Measurements from ENCODE around the gene TEX22.

Gene TEX22

DNA sequence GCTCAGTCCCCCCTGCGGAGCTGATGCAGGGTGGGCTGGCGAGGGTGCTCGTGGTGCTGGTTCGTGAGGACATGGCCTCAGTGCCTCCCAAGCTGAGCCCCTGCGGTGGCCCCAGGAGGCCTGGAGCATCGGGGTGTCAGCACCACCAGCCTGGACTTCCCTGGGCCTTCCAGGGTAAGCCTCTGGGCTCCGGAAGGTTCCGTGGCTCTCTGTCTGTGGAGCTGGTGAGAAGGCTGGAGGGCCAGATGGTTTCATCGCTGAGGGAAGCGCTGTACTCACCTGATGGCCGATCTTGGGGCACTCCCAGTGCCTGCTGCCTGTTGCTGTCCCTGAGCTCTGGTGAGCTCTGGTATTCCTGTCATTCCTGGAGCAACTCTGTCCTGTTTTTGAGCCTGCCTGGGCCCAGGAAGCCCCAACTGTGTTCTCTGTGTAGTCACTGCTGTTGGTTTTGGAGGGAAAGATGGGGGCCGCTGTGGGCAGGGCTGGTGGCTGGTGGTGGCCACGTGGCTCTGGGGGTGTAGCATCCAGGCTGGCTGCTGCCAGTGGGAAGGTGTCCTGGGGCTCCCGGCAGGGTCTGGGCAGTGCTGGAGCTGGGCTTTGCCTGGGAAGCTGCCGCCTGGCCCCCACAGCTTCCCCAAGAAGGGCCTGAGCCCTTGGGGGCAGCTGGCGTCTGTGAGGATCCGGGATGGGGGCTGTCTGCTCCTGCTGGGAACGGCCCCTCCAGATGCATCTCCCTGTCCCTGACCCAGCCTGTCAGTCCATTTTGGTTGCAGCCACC lies 39.6 kb downstream of the TEX22 start:
- Histone ChIP-seq H3K27me3 (replicated peaks in 2 of 5; ENCODE audit: control insufficient read depth in 4 of 5, insufficient read depth in 5 of 5, low read length in 4 of 5) (no peaks in the 10 kb centered on the region), H3K4me3 (ENCODE audit: control insufficient read depth in 1 of 7, extremely low read depth in 1 of 7, insufficient read depth in 4 of 7, low read depth in 2 of 7, low read length in 6 of 7) (no peak overlapping the region), H3K4me1 (ENCODE audit: control extremely low read depth in 1 of 4, control insufficient read depth in 4 of 4, insufficient read depth in 4 of 4, low read length in 3 of 4) (no peaks in the 10 kb centered on the region), H3K36me3 (ENCODE audit: control insufficient read depth in 4 of 4, insufficient read depth in 4 of 4, low read length in 3 of 4) (peaks cover 2 to 56% (median 31%) of the 10 kb centered on the region in 4 experiments), H3K27ac (ENCODE audit: insufficient read depth in 1 of 2, low read depth in 1 of 2, low read length in 2 of 2, poor library complexity in 1 of 2, severe bottlenecking in 2 of 2) (no peak overlapping the region), H3K9me3 (ENCODE audit: control extremely low read depth in 1 of 5, control insufficient read depth in 4 of 5, insufficient read depth in 2 of 5, low read depth in 1 of 5, low read length in 4 of 5) (peaks cover 0 to 2% (median 0%) of the 10 kb centered on the region in 5 experiments)
- CTCF ChIA-PET: interaction anchor here (0.7 to 3.7 kb wide), 6 partner anchors 8 to 35 kb away, joined by 3 to 11 read pairs (median 3); no protein-coding TSS in a partner anchor
- DNase-seq: no peak
- POLR2A ChIA-PET: no interaction called here
- WGBS (ENCODE audit: insufficient coverage): 96% methylated on average over 18 of the region's 18 CpGs

DNA sequence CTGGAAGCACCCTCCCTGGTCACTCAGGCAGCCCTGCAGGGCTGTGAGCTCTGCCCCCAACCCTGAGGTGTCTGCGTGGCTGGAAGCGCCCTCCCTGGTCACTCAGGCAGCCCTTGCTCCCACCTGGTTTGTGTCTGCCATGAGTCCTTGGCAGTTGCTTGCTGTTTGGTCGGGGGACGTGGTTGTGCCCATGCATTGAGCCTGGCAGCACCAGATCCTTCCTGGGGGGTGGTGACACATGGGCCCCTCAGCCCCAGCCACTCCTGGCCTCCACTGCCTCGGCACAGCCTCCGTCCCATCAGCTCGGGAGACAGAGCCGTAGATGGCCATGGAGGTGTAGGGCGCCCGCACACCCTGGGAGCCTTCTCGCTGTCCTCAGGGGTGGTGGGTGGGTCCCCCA lies 40.8 kb downstream of the TEX22 start:
- no peak for DNase-seq
- Histone ChIP-seq H3K9me3 (ENCODE audit: control extremely low read depth in 1 of 5, control insufficient read depth in 4 of 5, insufficient read depth in 2 of 5, low read depth in 1 of 5, low read length in 4 of 5) (peaks cover 0 to 2% (median 0%) of the 10 kb centered on the region in 5 experiments), H3K36me3 (ENCODE audit: control insufficient read depth in 4 of 4, insufficient read depth in 4 of 4, low read length in 3 of 4) (peaks cover 2 to 54% (median 36%) of the 10 kb centered on the region in 4 experiments), H3K27ac (ENCODE audit: insufficient read depth in 1 of 2, low read depth in 1 of 2, low read length in 2 of 2, poor library complexity in 1 of 2, severe bottlenecking in 2 of 2) (no peak overlapping the region), H3K4me1 (ENCODE audit: control extremely low read depth in 1 of 4, control insufficient read depth in 4 of 4, insufficient read depth in 4 of 4, low read length in 3 of 4) (no peaks in the 10 kb centered on the region), H3K27me3 (replicated peaks in 2 of 5; ENCODE audit: control insufficient read depth in 4 of 5, insufficient read depth in 5 of 5, low read length in 4 of 5) (no peaks in the 10 kb centered on the region), H3K4me3 (ENCODE audit: control insufficient read depth in 1 of 7, extremely low read depth in 1 of 7, insufficient read depth in 4 of 7, low read depth in 2 of 7, low read length in 6 of 7) (no peak overlapping the region)
- ChIA-PET POLR2A (no interaction called here), CTCF (no interaction called here)
- 92% methylated on average over 11 of the region's 11 CpGs for WGBS (ENCODE audit: insufficient coverage)

DNA sequence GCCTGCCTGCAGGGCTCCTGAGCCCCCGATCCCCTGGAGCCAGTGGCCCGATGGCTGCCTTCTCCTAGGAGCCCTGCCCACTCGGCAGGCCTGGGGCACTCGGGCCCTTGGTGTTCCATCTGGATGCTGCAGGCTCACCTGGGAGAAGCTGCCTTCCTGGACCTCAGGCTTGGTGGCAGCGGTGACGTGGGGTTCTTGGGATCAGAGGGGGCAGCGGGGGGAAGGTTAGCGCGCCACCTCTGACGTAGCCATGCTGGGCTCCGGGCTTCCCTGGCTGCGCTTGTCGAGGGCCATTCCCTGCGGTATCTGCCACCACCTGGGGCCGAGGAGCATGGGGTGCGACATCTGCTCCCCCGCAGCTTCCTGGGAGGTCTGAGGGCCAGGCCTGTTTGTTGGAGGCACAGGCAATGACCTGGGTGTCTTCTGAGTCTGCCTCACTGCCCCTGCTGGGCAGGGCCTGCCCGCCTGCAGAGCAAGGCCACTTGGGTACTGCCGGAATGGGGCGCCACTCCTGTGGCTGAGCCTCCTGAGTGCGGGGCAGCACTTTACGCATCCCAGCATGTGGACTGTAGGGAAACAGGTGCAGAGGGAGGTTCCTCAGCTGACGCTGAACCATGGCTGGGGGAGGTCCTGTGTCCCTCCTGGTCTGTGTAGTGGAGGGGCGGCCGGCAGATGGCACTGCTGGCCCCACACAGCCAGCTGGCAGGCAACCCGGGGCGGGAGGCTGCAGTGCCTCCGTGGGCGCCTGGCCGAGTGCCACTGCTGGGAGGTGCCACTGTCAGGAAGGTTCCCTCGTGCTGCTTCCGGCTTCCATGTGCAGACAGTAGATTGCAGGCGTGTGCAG lies 41.6 kb downstream of the TEX22 start:
- WGBS (ENCODE audit: insufficient coverage): 92% methylated on average over 30 of the region's 33 CpGs
- no peak for DNase-seq
- Histone ChIP-seq H3K4me1 (ENCODE audit: control extremely low read depth in 1 of 4, control insufficient read depth in 4 of 4, insufficient read depth in 4 of 4, low read length in 3 of 4) (no peaks in the 10 kb centered on the region), H3K4me3 (ENCODE audit: control insufficient read depth in 1 of 7, extremely low read depth in 1 of 7, insufficient read depth in 4 of 7, low read depth in 2 of 7, low read length in 6 of 7) (no peak overlapping the region), H3K27me3 (replicated peaks in 2 of 5; ENCODE audit: control insufficient read depth in 4 of 5, insufficient read depth in 5 of 5, low read length in 4 of 5) (no peaks in the 10 kb centered on the region), H3K9me3 (ENCODE audit: control extremely low read depth in 1 of 5, control insufficient read depth in 4 of 5, insufficient read depth in 2 of 5, low read depth in 1 of 5, low read length in 4 of 5) (peaks cover 0 to 2% (median 0%) of the 10 kb centered on the region in 5 experiments), H3K36me3 (ENCODE audit: control insufficient read depth in 4 of 4, insufficient read depth in 4 of 4, low read length in 3 of 4) (peaks cover 2 to 57% (median 36%) of the 10 kb centered on the region in 4 experiments), H3K27ac (ENCODE audit: insufficient read depth in 1 of 2, low read depth in 1 of 2, low read length in 2 of 2, poor library complexity in 1 of 2, severe bottlenecking in 2 of 2) (no peak overlapping the region)
- ChIA-PET CTCF (no interaction called here), POLR2A (no interaction called here)

DNA sequence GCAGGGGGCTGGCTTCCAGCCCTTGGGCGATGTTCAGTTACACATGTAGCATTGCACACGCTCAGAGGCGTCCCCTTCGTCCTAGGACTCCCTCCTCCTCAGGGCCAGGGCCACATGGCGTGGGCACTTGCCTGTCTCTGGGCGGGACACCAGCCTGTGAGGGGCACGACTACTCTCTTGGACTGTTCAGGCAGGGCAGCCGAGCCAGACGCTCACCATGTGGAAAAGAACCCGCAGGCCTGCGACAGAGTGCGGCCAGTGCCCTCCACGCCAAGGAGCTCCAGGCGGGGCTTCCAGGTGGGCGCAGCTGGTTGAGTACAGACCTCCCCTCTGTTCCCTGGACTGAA lies 42.2 kb downstream of the TEX22 start:
- Histone ChIP-seq H3K27ac (ENCODE audit: insufficient read depth in 1 of 2, low read depth in 1 of 2, low read length in 2 of 2, poor library complexity in 1 of 2, severe bottlenecking in 2 of 2) (no peak overlapping the region), H3K36me3 (ENCODE audit: control insufficient read depth in 4 of 4, insufficient read depth in 4 of 4, low read length in 3 of 4) (peaks cover 2 to 61% (median 36%) of the 10 kb centered on the region in 4 experiments), H3K27me3 (replicated peaks in 2 of 5; ENCODE audit: control insufficient read depth in 4 of 5, insufficient read depth in 5 of 5, low read length in 4 of 5) (no peaks in the 10 kb centered on the region), H3K9me3 (ENCODE audit: control extremely low read depth in 1 of 5, control insufficient read depth in 4 of 5, insufficient read depth in 2 of 5, low read depth in 1 of 5, low read length in 4 of 5) (no peaks in the 10 kb centered on the region), H3K4me1 (ENCODE audit: control extremely low read depth in 1 of 4, control insufficient read depth in 4 of 4, insufficient read depth in 4 of 4, low read length in 3 of 4) (no peaks in the 10 kb centered on the region), H3K4me3 (ENCODE audit: control insufficient read depth in 1 of 7, extremely low read depth in 1 of 7, insufficient read depth in 4 of 7, low read depth in 2 of 7, low read length in 6 of 7) (no peak overlapping the region)
- WGBS (ENCODE audit: insufficient coverage): 97% methylated on average over 13 of the region's 15 CpGs
- ChIA-PET POLR2A (no interaction called here), CTCF (no interaction called here)
- no peak for DNase-seq

DNA sequence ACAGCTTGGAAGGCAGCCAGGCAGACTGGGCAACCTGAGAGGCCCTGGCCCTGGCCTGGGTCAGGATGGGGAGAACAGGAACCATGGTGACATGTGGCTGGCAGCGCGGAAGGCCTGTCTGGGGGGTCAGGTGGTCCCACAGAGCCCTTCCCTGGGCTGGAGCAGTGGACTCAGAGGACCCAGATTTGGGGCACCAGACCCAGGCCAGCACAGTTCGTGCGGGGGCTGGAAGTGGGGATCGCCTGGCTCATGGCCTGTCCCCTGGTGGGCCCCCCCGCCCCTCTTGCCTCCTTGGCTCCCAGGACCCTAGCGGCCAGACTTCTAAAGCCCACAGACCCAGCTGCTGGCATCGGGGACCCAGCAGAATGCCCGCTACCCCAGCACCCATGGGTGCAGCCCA lies 42.7 kb downstream of the TEX22 start:
- H3K4me3 ChIP-seq (ENCODE audit: control insufficient read depth in 1 of 7, extremely low read depth in 1 of 7, insufficient read depth in 4 of 7, low read depth in 2 of 7, low read length in 6 of 7): no peak overlapping the region
- CTCF ChIA-PET: no interaction called here
- DNase-seq: no peak
- no peaks in the 10 kb centered on the region for H3K9me3 ChIP-seq (ENCODE audit: control extremely low read depth in 1 of 5, control insufficient read depth in 4 of 5, insufficient read depth in 2 of 5, low read depth in 1 of 5, low read length in 4 of 5)
- no peaks in the 10 kb centered on the region for H3K27me3 ChIP-seq (replicated peaks in 2 of 5; ENCODE audit: control insufficient read depth in 4 of 5, insufficient read depth in 5 of 5, low read length in 4 of 5)
- H3K36me3 ChIP-seq (ENCODE audit: control insufficient read depth in 4 of 4, insufficient read depth in 4 of 4, low read length in 3 of 4): peaks cover 2 to 64% (median 38%) of the 10 kb centered on the region in 4 experiments
- WGBS (ENCODE audit: insufficient coverage): 95% methylated on average over 9 of the region's 9 CpGs
- no peak overlapping the region for H3K27ac ChIP-seq (ENCODE audit: insufficient read depth in 1 of 2, low read depth in 1 of 2, low read length in 2 of 2, poor library complexity in 1 of 2, severe bottlenecking in 2 of 2)
- no peaks in the 10 kb centered on the region for H3K4me1 ChIP-seq (ENCODE audit: control extremely low read depth in 1 of 4, control insufficient read depth in 4 of 4, insufficient read depth in 4 of 4, low read length in 3 of 4)
- POLR2A ChIA-PET: no interaction called here

DNA sequence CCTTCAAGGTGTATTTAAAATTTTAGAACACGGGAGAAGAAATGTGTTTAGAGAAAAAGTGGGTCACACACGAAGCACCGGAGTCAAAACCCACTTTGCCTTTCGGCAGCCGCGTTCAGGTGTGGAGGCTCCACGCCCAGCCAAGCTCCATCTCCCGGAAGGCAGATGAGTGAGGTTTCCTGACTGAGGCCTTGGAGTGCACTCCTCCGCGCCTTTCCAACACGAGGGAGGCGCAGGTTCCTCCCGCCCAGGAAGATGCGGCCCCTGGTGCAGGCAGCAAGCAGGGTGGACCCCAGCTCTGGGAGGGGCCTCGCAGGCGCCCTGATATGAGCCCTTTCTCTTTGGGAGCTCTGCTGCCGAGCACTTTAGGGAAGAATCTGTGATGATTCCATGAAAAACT lies 43.8 kb downstream of the TEX22 start:
- Histone ChIP-seq H3K9me3 (ENCODE audit: control extremely low read depth in 1 of 5, control insufficient read depth in 4 of 5, insufficient read depth in 2 of 5, low read depth in 1 of 5, low read length in 4 of 5) (no peaks in the 10 kb centered on the region), H3K36me3 (ENCODE audit: control insufficient read depth in 4 of 4, insufficient read depth in 4 of 4, low read length in 3 of 4) (peaks cover 0 to 65% (median 46%) of the 10 kb centered on the region in 4 experiments), H3K4me1 (ENCODE audit: control extremely low read depth in 1 of 4, control insufficient read depth in 4 of 4, insufficient read depth in 4 of 4, low read length in 3 of 4) (no peaks in the 10 kb centered on the region), H3K27me3 (replicated peaks in 2 of 5; ENCODE audit: control insufficient read depth in 4 of 5, insufficient read depth in 5 of 5, low read length in 4 of 5) (no peaks in the 10 kb centered on the region), H3K27ac (ENCODE audit: insufficient read depth in 1 of 2, low read depth in 1 of 2, low read length in 2 of 2, poor library complexity in 1 of 2, severe bottlenecking in 2 of 2) (no peak overlapping the region), H3K4me3 (ENCODE audit: control insufficient read depth in 1 of 7, extremely low read depth in 1 of 7, insufficient read depth in 4 of 7, low read depth in 2 of 7, low read length in 6 of 7) (no peak overlapping the region)
- 86% methylated on average over 17 of the region's 17 CpGs for WGBS (ENCODE audit: insufficient coverage)
- CTCF ChIA-PET: interaction anchor here (1.0 kb wide), 1 partner anchor 15 kb away, joined by 4 read pairs; no protein-coding TSS in a partner anchor
- DNase-seq: no peak
- POLR2A ChIA-PET: no interaction called here

DNA sequence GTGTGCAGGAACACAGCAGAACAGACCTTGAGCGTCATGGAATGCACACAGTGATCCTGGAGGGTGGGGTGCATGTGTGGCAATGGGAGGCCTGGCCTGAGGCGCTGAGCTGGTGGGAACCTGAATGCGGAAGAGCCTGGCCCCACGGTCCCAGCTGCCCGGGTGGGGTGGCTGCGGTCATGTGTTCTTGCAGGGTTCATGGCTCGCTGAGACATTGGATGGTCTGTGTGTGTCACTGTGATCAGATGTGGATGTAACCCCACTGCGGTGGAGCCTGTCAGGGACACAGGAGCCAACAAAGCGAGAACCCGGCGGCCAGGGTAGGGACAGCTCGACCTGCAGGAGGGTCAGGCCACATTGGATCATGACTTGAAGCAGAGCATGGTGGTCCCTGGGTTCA lies 44.5 kb downstream of the TEX22 start:
- ChIA-PET POLR2A (no interaction called here), CTCF (no interaction called here)
- Histone ChIP-seq H3K4me1 (ENCODE audit: control extremely low read depth in 1 of 4, control insufficient read depth in 4 of 4, insufficient read depth in 4 of 4, low read length in 3 of 4) (no peaks in the 10 kb centered on the region), H3K36me3 (ENCODE audit: control insufficient read depth in 4 of 4, insufficient read depth in 4 of 4, low read length in 3 of 4) (peaks cover 0 to 62% (median 45%) of the 10 kb centered on the region in 4 experiments), H3K9me3 (ENCODE audit: control extremely low read depth in 1 of 5, control insufficient read depth in 4 of 5, insufficient read depth in 2 of 5, low read depth in 1 of 5, low read length in 4 of 5) (no peaks in the 10 kb centered on the region), H3K27ac (ENCODE audit: insufficient read depth in 1 of 2, low read depth in 1 of 2, low read length in 2 of 2, poor library complexity in 1 of 2, severe bottlenecking in 2 of 2) (no peak overlapping the region), H3K4me3 (ENCODE audit: control insufficient read depth in 1 of 7, extremely low read depth in 1 of 7, insufficient read depth in 4 of 7, low read depth in 2 of 7, low read length in 6 of 7) (no peak overlapping the region), H3K27me3 (replicated peaks in 2 of 5; ENCODE audit: control insufficient read depth in 4 of 5, insufficient read depth in 5 of 5, low read length in 4 of 5) (no peaks in the 10 kb centered on the region)
- 90% methylated on average over 12 of the region's 12 CpGs for WGBS (ENCODE audit: insufficient coverage)
- DNase-seq: no peak
